ENCODE measurements around the gene CASTOR1. TPM values are rescaled to one million over a fixed set of nuclear protein-coding genes. Genes with fewer than 3 reads are reported as not detected.

Gene CASTOR1
- total RNA-seq, 1 donor from 2014 or later: 7.6 TPM

- no peak for ATAC-seq
- intact Hi-C loops (cut with micrococcal nuclease): no loop called here
- DNase-seq: no peak
These were observed 15.4 kb downstream of the CASTOR1 start for GRCh38 chr22:30273711-30274436.

- DNase-seq: no peak
- intact Hi-C loops (cut with micrococcal nuclease): no loop called here
These were observed 16.3 kb downstream of the CASTOR1 start for GRCh38 chr22:30272781-30273601.

GRCh38 chr22:30270832-30271231 lies 18.5 kb downstream of the CASTOR1 start:
- intact Hi-C loops (cut with micrococcal nuclease): no loop called here
- ATAC-seq: peak; percentile 74
- DNase-seq: peak; percentile 77

More at GRCh38 chr22:30272781-30273601, 16.3 kb downstream of the CASTOR1 start:
- ATAC-seq: no peak

- intact Hi-C loops (cut with micrococcal nuclease): no loop called here
- ATAC-seq (no peak), DNase-seq (no peak)
These were observed 21.0 kb downstream of the CASTOR1 start for GRCh38 chr22:30268331-30268730.

GRCh38 chr22:30267382-30268302 lies 21.7 kb downstream of the CASTOR1 start:
- no peak for DNase-seq

GRCh38 chr22:30266445-30267381 lies 22.6 kb downstream of the CASTOR1 start, which contains the start of gene OSM:
TSS of gene OSM (minus strand) at chr22:30266851. CDS start at chr22:30266799, 52 bp downstream.
- peak; percentile 48 for ATAC-seq
- intact Hi-C loops (cut with micrococcal nuclease): no loop called here
- peak; percentile 77 for DNase-seq

More at GRCh38 chr22:30267382-30268302, 21.7 kb downstream of the CASTOR1 start:
- intact Hi-C loops (cut with micrococcal nuclease): no loop called here
- ATAC-seq: no peak

- DNase-seq: peak; percentile 76
- ATAC-seq: peak; percentile 58
- intact Hi-C loops (cut with micrococcal nuclease): no loop called here
These were observed 23.4 kb downstream of the CASTOR1 start for GRCh38 chr22:30265823-30266444.

- ATAC-seq (no peak), DNase-seq (no peak)
- intact Hi-C loops (cut with micrococcal nuclease): no loop called here
These were observed 24.1 kb downstream of the CASTOR1 start for GRCh38 chr22:30265131-30265720.

GRCh38 chr22:30263883-30264282 lies 25.4 kb downstream of the CASTOR1 start:
- DNase-seq (no peak), ATAC-seq (no peak)
- intact Hi-C loops (cut with micrococcal nuclease): no loop called here

- intact Hi-C loops (cut with micrococcal nuclease): no loop called here
- peak; percentile 82 for DNase-seq
- ATAC-seq: peak; percentile 60
These were observed 26.2 kb downstream of the CASTOR1 start for GRCh38 chr22:30262917-30263741.

- no peak for DNase-seq
- intact Hi-C loops (cut with micrococcal nuclease): no loop called here
- ATAC-seq: no peak
These were observed 27.2 kb downstream of the CASTOR1 start for GRCh38 chr22:30262112-30262511.

GRCh38 chr22:30261134-30261533 lies 28.2 kb downstream of the CASTOR1 start:
- DNase-seq: no peak
- ATAC-seq: no peak
- intact Hi-C loops (cut with micrococcal nuclease): no loop called here

- ATAC-seq (no peak), DNase-seq (no peak)
- intact Hi-C loops (cut with micrococcal nuclease): no loop called here
These were observed 28.6 kb downstream of the CASTOR1 start for GRCh38 chr22:30260682-30261081.

- intact Hi-C loops (cut with micrococcal nuclease): no loop called here
- DNase-seq: no peak
- ATAC-seq: no peak
These were observed 29.0 kb downstream of the CASTOR1 start for GRCh38 chr22:30260276-30260675.

- intact Hi-C loops (cut with micrococcal nuclease): no loop called here
- DNase-seq (no peak), ATAC-seq (no peak)
These were observed 35.0 kb downstream of the CASTOR1 start for GRCh38 chr22:30254314-30254713.

GRCh38 chr22:30253205-30253852 lies 36.0 kb downstream of the CASTOR1 start:
- DNase-seq: peak; percentile 81
- ATAC-seq: peak; percentile 51
- intact Hi-C loops (cut with micrococcal nuclease): no loop called here
